Activated CD8-positive, alpha-beta T cell treated with anti-CD3 and anti-CD28 coated beads for 36 hours (primary cell): ENCODE measurements around the gene MYT1. TPM values are rescaled to one million over a fixed set of nuclear protein-coding genes. Genes with fewer than 3 reads are reported as not detected.

Experiments
- ATAC-seq: fragments of 200-7000 bp; cut with Tn5 transposase; one replicate; pipeline ENCODE4 v1.10.0; 2021; ENCODE audit warnings: mild to moderate bottlenecking, moderate library complexity
- CTCF ChIA-PET: fragments of 350-600 bp; sonication (Branson Sonifier 250); formaldehyde crosslinking; loops from one replicate; lab custom pipeline; 2021; ENCODE audit warnings: antibody characterized with exemption; lab: Charles Lee
- POLR2A ChIA-PET: fragments of 350-600 bp; sonication (Branson Sonifier 250); formaldehyde crosslinking; loops from one replicate; lab custom pipeline; 2021; ENCODE audit warnings: antibody characterized with exemption; lab: Charles Lee
- DNase-seq: peaks from one replicate; pipeline ENCODE4 v3.0.0-alpha.2; 2020
- H3K27ac Mint-ChIP-seq: one replicate; pipeline ENCODE4 v1.8.0; 2021; ENCODE audit warnings: mild to moderate bottlenecking, mixed read lengths
- H3K27me3 Mint-ChIP-seq: one replicate; pipeline ENCODE4 v1.8.0; 2021; ENCODE audit warnings: mixed read lengths
- H3K36me3 Mint-ChIP-seq: one replicate; pipeline ENCODE4 v1.8.0; 2021; ENCODE audit warnings: low read depth, mixed read lengths
- H3K4me1 Mint-ChIP-seq: one replicate; pipeline ENCODE4 v1.8.0; 2021; ENCODE audit warnings: low read depth, mixed read lengths
- H3K4me3 Mint-ChIP-seq: one replicate; pipeline ENCODE4 v1.8.0; 2021; ENCODE audit warnings: mild to moderate bottlenecking, moderate library complexity, mixed read lengths
- H3K9me3 Mint-ChIP-seq: one replicate; pipeline ENCODE4 v1.8.0; 2021; ENCODE audit warnings: mixed read lengths
- intact Hi-C: fragments of 100-400 bp; cut with micrococcal nuclease; formaldehyde crosslinking; loops from one replicate; pipeline ENCODE4 v1.10.0; 2022
- total RNA-seq, 2 experiments: library from RNA; stranded (reverse); gene quantifications; one replicate each; pipeline ENCODE4 v1.2.3, GENCODE V29; 2021
- TF ChIP-seq, protein P1 (sequence below): fragments of 200-600 bp; IDR thresholded peaks from one replicate; pipeline ENCODE4 v1.8.0; 2022; ENCODE audit warnings: antibody characterized with exemption, mild to moderate bottlenecking

MYT1 gene
- total RNA-seq, 2 experiments from 2014 or later = not detected

GRCh38 chr20:64151633-64152530, 12.4 kb upstream of the MYT1 start:
- Mint-ChIP-seq H3K4me3 (no peak overlapping the region), H3K27me3 (no peaks in the 10 kb centered on the region), H3K4me1 (no peaks in the 10 kb centered on the region), H3K36me3 (no peaks in the 10 kb centered on the region), H3K9me3 (no peaks in the 10 kb centered on the region), H3K27ac (no peak overlapping the region)
- no peak for DNase-seq
- intact Hi-C loops = no loop called here
- POLR2A ChIA-PET = no interaction called here
- TF ChIP-seq, protein P1, sequence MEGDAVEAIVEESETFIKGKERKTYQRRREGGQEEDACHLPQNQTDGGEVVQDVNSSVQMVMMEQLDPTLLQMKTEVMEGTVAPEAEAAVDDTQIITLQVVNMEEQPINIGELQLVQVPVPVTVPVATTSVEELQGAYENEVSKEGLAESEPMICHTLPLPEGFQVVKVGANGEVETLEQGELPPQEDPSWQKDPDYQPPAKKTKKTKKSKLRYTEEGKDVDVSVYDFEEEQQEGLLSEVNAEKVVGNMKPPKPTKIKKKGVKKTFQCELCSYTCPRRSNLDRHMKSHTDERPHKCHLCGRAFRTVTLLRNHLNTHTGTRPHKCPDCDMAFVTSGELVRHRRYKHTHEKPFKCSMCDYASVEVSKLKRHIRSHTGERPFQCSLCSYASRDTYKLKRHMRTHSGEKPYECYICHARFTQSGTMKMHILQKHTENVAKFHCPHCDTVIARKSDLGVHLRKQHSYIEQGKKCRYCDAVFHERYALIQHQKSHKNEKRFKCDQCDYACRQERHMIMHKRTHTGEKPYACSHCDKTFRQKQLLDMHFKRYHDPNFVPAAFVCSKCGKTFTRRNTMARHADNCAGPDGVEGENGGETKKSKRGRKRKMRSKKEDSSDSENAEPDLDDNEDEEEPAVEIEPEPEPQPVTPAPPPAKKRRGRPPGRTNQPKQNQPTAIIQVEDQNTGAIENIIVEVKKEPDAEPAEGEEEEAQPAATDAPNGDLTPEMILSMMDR = no peak
- ATAC-seq = no peak
- CTCF ChIA-PET = no interaction called here

DNA sequence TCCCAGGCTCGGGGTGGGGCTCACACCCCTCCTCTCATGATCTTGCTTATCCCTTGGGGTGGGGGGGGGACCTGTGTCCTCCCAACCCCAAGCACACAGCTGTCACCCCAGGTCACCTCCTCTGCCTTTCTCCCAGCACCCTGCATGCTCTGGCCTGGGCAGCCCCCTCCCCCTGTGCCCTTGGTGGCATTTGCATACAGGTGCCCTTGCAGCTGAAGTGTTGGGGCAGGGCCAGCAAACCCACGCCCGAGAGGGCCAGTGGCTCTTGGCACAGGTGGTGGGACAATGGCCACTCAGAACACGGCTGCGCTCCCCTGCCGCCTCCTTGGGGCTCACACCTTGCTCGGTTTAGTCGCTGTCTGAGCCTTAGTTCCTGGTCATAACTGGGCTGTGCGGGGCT, 11.3 kb upstream of the MYT1 start:
- POLR2A ChIA-PET = no interaction called here
- intact Hi-C loops = no loop called here

DNA sequence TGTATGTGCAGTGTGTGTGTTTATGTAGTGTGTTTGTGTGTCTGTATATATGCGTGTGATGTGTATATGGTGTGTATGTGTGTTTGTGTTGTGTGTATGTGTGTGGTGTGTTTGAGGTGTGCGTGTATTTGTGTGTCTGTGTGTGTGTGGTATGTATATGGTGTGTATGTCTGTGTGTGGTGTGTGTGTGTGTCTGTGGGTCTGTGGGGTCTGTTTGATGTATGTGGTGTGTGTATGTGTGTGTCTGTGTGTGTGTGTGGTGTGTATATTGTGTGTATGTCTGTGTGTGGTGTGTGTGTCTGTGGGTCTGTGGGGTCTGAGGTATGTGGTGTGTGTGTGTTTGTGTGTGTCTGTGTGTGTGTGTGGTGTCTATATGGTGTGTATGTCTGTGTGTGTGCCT, 10.8 kb upstream of the MYT1 start:
- CTCF ChIA-PET = no interaction called here

More for the DNA sequence above, 11.3 kb upstream of the MYT1 start:
- no peaks in the 10 kb centered on the region for H3K36me3 Mint-ChIP-seq
- H3K27me3 Mint-ChIP-seq = no peaks in the 10 kb centered on the region
- H3K9me3 Mint-ChIP-seq = no peaks in the 10 kb centered on the region
- DNase-seq (no peak), ATAC-seq (no peak)
- TF ChIP-seq, protein P1 = no peak
- CTCF ChIA-PET = no interaction called here
- H3K4me1 Mint-ChIP-seq = no peaks in the 10 kb centered on the region
- no peak overlapping the region for H3K4me3 Mint-ChIP-seq
- no peak overlapping the region for H3K27ac Mint-ChIP-seq

DNA sequence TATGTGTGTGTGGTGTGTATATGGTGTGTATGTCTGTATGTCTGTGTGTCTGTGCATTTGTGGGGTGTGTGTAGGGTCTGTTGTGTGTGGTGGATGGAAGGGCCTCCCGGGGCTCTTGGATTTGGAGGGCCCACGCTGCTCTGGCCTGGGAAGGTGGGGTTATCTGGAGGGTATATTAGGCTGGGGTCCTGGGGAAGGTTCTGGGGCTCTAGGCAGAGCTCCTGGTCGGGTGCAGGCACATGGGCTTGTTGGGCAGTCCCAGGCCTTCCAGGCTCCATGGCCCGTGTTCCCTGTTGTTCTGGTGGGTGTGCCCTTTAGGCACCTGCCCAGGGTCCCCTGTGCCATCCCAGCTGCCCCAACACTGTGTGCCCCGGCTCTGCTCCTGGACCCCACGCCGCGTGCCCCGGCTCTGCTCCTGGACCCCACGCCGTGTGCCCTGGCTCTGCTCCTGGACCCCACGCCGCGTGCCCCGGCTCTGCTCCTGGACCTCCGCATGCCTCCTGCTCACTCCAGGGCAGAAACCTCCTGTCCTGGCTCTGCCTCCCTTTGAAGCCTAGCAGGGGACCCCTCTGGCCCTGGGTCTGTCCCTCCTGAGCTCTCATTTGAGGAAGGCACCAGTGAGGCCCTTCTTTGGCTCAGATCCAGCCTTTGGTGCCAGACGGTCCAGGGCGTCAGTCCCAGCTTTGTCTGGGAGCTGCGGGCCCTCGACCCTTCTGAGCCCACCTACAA, 10.2 kb upstream of the MYT1 start:
- TF ChIP-seq, protein P1 = no peak
- Mint-ChIP-seq H3K27ac (no peak overlapping the region), H3K4me1 (no peaks in the 10 kb centered on the region), H3K27me3 (peaks cover 3% of the 10 kb centered on the region), H3K36me3 (no peaks in the 10 kb centered on the region), H3K4me3 (no peak overlapping the region), H3K9me3 (no peaks in the 10 kb centered on the region)
- ChIA-PET POLR2A (no interaction called here), CTCF (no interaction called here)
- intact Hi-C loops = no loop called here
- no peak for DNase-seq
- no peak for ATAC-seq

More for the DNA sequence above, 10.8 kb upstream of the MYT1 start:
- no peak for ATAC-seq
- no peak for DNase-seq
- Mint-ChIP-seq H3K4me1 (no peaks in the 10 kb centered on the region), H3K27me3 (no peaks in the 10 kb centered on the region), H3K27ac (no peak overlapping the region), H3K9me3 (no peaks in the 10 kb centered on the region), H3K4me3 (no peak overlapping the region), H3K36me3 (no peaks in the 10 kb centered on the region)
- POLR2A ChIA-PET = no interaction called here
- TF ChIP-seq, protein P1 = no peak
- intact Hi-C loops = no loop called here
